Posterior vena cava (tissue), 2 donors: ENCODE data around the gene TMEM202. TPM values are rescaled to one million over a fixed set of nuclear protein-coding genes. Genes with fewer than 3 reads are reported as not detected.

ENCODE experiments used
- total RNA-seq, 2 donors: library from RNA; stranded (reverse); fragmentation: NEBNext Ultra II Directional; extraction: Animal tissue kit (Norgen Biotek cat#: 25700); gene quantifications; one replicate each; pipeline ENCODE4 v1.2.1, GENCODE V29; 2021
- donor health status: DM: yes; HTN: yes; CAD: no.
- donor health status: DM: yes; HTN: yes; CAD: no.

Gene TMEM202
- total RNA-seq, 2 donors from 2014 or later = not detected

Other genes starting within 250 kb of the TMEM202 start
- gene GRAMD2A, start 200.5 kb upstream of the TMEM202 start, total RNA-seq = under 1 TPM in 1 of 2 donors, not detected in 1; 0.10 TPM
- 100 to 1,000 TPM; 554 to 783 TPM for gene PKM, start 167.1 kb upstream of the TMEM202 start, total RNA-seq
- 10 to 100 TPM; 37.6 to 57.0 TPM for gene PARP6, start 125.8 kb upstream of the TMEM202 start, total RNA-seq
- gene CELF6, start 78.1 kb upstream of the TMEM202 start, total RNA-seq = 1 to 10 TPM in 1 of 2 donors, under 1 TPM in 1; 0.76 to 1.6 TPM
- 100 to 1,000 TPM in 1 of 2 donors, 10 to 100 TPM in 1; 84.0 to 120 TPM for gene HEXA, start 22.3 kb upstream of the TMEM202 start, total RNA-seq
- 100 to 1,000 TPM; 145 to 149 TPM for gene ARIH1, start 76.0 kb downstream of the TMEM202 start, total RNA-seq